Stomach (tissue), 9 donors: ENCODE results near the gene SOS1. TPM values are rescaled to one million over a fixed set of nuclear protein-coding genes. Genes with fewer than 3 reads are reported as not detected.

Source experiments
- DNase-seq, 2 donors: peaks; one replicate each; pipeline versions ENCODE4 v3.0.0 to v3.0.0-alpha.2; 2013 to 2019
- H3K27ac ChIP-seq, 5 donors: fragments of 200-600 bp in 4 of 5; sonication (generic) in 4 of 5; one replicate each; pipeline ENCODE4 v1.5.1; 2013 to 2019; ENCODE audit warnings: mild to moderate bottlenecking in 1 of 5, moderate library complexity in 1 of 5
- H3K27me3 ChIP-seq, 3 donors: fragments of 200-600 bp; sonication (generic); one replicate each; pipeline ENCODE4 v1.5.1; 2017 to 2019; ENCODE audit warnings: mixed run types in 1 of 3
- H3K36me3 ChIP-seq, 4 donors: fragments of 200-600 bp; sonication (generic); 1 replicate in 3 of 4; 2 replicates in 1 of 4; pipeline ENCODE4 v1.5.1; 2016 to 2019
- H3K4me1 ChIP-seq, 4 donors: fragments of 200-600 bp; sonication (generic); one replicate each; pipeline ENCODE4 v1.5.1; 2016 to 2019
- H3K4me3 ChIP-seq, 4 donors: fragments of 200-600 bp; sonication (generic) in 3 of 4; one replicate each; pipeline ENCODE4 v1.5.1; 2016 to 2019; ENCODE audit warnings: mild to moderate bottlenecking in 1 of 4
- H3K9me3 ChIP-seq, 4 donors: fragments of 200-600 bp; sonication (generic); one replicate each; pipeline ENCODE4 v1.5.1; 2016 to 2019
- EP300 ChIP-seq: sonication (generic); formaldehyde crosslinking; IDR thresholded peaks from one replicate; pipeline ENCODE4 v1.6.1; 2017; ENCODE audit warnings: antibody characterized with exemption
- POLR2A ChIP-seq, 4 donors: fragments of 450-650 bp; IDR thresholded peaks; one replicate each; pipeline ENCODE4 v1.6.1; 2016; ENCODE audit warnings: antibody characterized with exemption in 4 of 4, control low read depth in 2 of 4, mild to moderate bottlenecking in 1 of 4, moderate library complexity in 1 of 4
- POLR2AphosphoS5 ChIP-seq, 3 donors: sonication (generic); formaldehyde crosslinking; IDR thresholded peaks; one replicate each; pipeline ENCODE4 v1.6.1; 2016; ENCODE audit warnings: antibody characterized with exemption in 3 of 3
- WGBS, 5 donors: extraction: QIAGEN DNeasy Blood & Tissue Kit in 3 of 5; methylation state at CpG; one replicate each; pipeline versions ENCODE4 v1.1.5 to v1.1.7; 2013 to 2018; 5-methylcytosine and 5-hydroxymethylcytosine counted together
- intact Hi-C: fragments of 100-400 bp; cut with DNase I; formaldehyde crosslinking; loops from one replicate; pipeline ENCODE4 v1.15.1; 2023; ENCODE audit warnings: low total_unique reads
- polyA plus RNA-seq, 3 donors: library from polyadenylated mRNA; stranded (reverse); fragments of 200-250 nt; gene quantifications; one replicate each; pipeline ENCODE4 v1.2.3, GENCODE V29; 2013
- total RNA-seq, 5 donors: library from RNA; depleted of rRNA; stranded (reverse); fragments of >200 nt; gene quantifications; one replicate each; pipeline versions ENCODE4 v1.1.0 to v1.2.3, GENCODE V29; 2014 to 2016
- TF ChIP-seq, protein P1 (sequence below), 7 experiments: fragments of 450-650 bp in 4 of 7; fragments of 200-600 bp in 3 of 7; sonication (generic) in 3 of 7; IDR thresholded peaks; one replicate each; pipeline ENCODE4 v1.5.1; 2016 to 2019; ENCODE audit warnings: antibody characterized with exemption in 7 of 7, control low read depth in 2 of 7, mild to moderate bottlenecking in 1 of 7
- donor health status: healthy with polysubstance abuse.
- donor health status: Bipolar disorder and iron deficiency.
- donor health status: healthy.

SOS1 gene
- total and polyA plus RNA-seq, 8 donors, result 4.5 to 46.4 (median 19.2) TPM

DNA sequence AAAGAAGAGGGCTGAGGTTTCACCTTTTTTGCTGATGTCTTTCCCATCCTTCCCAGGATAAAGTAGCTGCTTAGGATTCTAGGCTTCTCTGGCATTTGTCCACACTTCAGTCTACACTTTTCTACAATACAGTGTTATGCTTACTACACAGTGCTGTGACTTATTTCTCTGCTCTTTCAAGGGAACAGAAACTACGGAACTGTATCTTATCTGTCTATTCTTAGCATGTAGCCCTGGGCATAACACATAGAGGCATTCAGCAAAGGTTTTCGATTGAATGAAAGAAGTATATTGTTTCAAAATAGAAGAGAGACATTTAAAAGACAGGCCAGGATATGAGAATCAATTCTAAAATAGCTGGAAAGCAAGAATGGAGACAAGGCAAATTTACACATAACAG lies 120.3 kb downstream of the SOS1 start:
- no peaks in the 10 kb centered on the region for H3K9me3 ChIP-seq
- no peak for TF ChIP-seq EP300
- TF ChIP-seq, protein P1, sequence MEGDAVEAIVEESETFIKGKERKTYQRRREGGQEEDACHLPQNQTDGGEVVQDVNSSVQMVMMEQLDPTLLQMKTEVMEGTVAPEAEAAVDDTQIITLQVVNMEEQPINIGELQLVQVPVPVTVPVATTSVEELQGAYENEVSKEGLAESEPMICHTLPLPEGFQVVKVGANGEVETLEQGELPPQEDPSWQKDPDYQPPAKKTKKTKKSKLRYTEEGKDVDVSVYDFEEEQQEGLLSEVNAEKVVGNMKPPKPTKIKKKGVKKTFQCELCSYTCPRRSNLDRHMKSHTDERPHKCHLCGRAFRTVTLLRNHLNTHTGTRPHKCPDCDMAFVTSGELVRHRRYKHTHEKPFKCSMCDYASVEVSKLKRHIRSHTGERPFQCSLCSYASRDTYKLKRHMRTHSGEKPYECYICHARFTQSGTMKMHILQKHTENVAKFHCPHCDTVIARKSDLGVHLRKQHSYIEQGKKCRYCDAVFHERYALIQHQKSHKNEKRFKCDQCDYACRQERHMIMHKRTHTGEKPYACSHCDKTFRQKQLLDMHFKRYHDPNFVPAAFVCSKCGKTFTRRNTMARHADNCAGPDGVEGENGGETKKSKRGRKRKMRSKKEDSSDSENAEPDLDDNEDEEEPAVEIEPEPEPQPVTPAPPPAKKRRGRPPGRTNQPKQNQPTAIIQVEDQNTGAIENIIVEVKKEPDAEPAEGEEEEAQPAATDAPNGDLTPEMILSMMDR (IDR thresholded peaks at IDR 0.05), result no peak
- no peak for TF ChIP-seq POLR2AphosphoS5 (IDR thresholded peaks at IDR 0.05)
- TF ChIP-seq POLR2A (IDR thresholded peaks at IDR 0.05), result no peak
- no peak for DNase-seq
- H3K27ac ChIP-seq, result no peak overlapping the region
- H3K27me3 ChIP-seq, result no peaks in the 10 kb centered on the region
- intact Hi-C loops, result no loop called here
- H3K4me1 ChIP-seq, result no peaks in the 10 kb centered on the region
- no peak overlapping the region for H3K4me3 ChIP-seq
- WGBS, 5 donors, result 80 to 89% (median 86%) methylated on average over 2 of the region's 2 CpGs
- H3K36me3 ChIP-seq, result peaks cover 13 to 96% (median 91%) of the 10 kb centered on the region in 4 donors

DNA sequence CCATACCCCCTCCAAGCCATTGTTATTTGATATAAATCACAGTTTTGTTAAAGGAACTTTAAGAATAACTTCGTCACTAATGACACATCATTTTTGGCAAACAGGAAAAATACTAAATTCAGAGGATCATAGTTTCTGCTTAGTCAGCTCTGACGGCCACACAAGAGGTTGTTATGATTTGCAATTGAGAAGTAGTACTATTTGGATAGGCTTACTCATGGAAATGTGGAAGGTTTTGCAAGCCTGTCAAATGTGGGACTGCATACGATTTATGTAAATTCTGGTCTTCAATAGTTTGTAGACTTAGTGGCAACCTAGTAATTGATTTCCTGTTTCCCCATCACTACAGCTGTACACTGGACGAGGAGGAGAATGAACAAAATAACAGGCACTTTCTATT lies 123.1 kb downstream of the SOS1 start:
- WGBS, 5 donors, result 41 to 71% (median 54%) methylated on average over 4 of the region's 4 CpGs
- TF ChIP-seq EP300 (no peak), POLR2AphosphoS5 (IDR thresholded peaks at IDR 0.05) (peak in 1 of 3 donors; percentile 57)
- H3K4me3 ChIP-seq, result no peak overlapping the region
- no peaks in the 10 kb centered on the region for H3K9me3 ChIP-seq
- peak overlapping the region in 1 of 5 donors; percentile 25 for H3K27ac ChIP-seq
- H3K4me1 ChIP-seq, result no peaks in the 10 kb centered on the region
- intact Hi-C loops, result no loop called here
- H3K27me3 ChIP-seq, result no peaks in the 10 kb centered on the region
- peaks cover 24 to 99% (median 94%) of the 10 kb centered on the region in 4 donors for H3K36me3 ChIP-seq
- peak in 1 of 2 donors; percentile 55 for DNase-seq

DNA sequence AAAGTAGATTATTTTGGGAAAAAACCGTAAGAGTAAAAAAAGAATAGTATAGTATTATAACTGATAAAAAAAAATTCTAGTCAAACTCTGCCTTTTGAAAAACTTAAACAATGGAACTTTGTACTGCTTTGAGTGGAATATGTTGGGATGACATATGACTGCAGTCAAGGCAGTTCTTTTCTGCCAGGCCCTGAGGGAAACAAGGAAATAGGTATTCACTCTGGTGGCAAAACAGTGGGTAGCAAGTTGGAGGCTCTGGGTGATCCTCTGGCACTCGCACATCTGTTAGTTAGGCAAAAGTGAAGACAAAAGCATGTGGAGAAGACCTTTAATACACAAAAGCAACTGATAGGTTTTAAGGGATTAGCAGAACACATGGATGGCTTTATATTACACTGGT lies 129.0 kb downstream of the SOS1 start:
- no peak overlapping the region for H3K27ac ChIP-seq
- H3K4me1 ChIP-seq, result no peaks in the 10 kb centered on the region
- TF ChIP-seq, protein P1 (IDR thresholded peaks at IDR 0.05), result no peak
- TF ChIP-seq POLR2AphosphoS5 (IDR thresholded peaks at IDR 0.05) (no peak), EP300 (no peak), POLR2A (IDR thresholded peaks at IDR 0.05) (no peak)
- DNase-seq, result no peak
- H3K4me3 ChIP-seq, result no peak overlapping the region
- H3K27me3 ChIP-seq, result no peaks in the 10 kb centered on the region
- intact Hi-C loops, result no loop called here
- peaks cover 11 to 90% (median 71%) of the 10 kb centered on the region in 4 donors for H3K36me3 ChIP-seq
- 77 to 95% (median 86%) methylated on average over 2 of the region's 2 CpGs for WGBS, 5 donors
- H3K9me3 ChIP-seq, result no peaks in the 10 kb centered on the region

DNA sequence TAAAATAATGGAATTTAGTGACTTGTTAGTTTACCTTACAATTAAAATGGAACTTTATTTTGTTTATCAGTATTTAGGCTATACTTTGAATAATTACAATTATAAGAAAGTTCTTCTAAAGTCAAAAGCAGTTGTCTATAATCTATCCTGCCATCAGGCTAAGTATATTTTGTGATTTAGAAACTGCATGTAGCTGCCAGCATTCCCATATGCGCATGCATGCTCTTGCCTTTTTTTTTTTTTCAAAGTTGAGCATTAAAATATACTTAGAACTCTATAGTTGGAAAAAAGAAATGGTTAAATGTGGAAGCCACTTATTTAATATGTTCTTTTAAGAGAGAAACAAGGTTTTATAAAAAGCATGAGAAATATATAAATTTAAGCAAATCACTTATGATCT lies 132.1 kb downstream of the SOS1 start:
- no peaks in the 10 kb centered on the region for H3K27me3 ChIP-seq
- no peak overlapping the region for H3K4me3 ChIP-seq
- 95 to 100% (median 97%) methylated on average over 1 of the region's 1 CpG for WGBS, 5 donors
- H3K9me3 ChIP-seq, result no peaks in the 10 kb centered on the region
- no peaks in the 10 kb centered on the region for H3K4me1 ChIP-seq
- peaks cover 16 to 90% (median 72%) of the 10 kb centered on the region in 4 donors for H3K36me3 ChIP-seq
- no peak for TF ChIP-seq POLR2A (IDR thresholded peaks at IDR 0.05)
- TF ChIP-seq, protein P1 (IDR thresholded peaks at IDR 0.05), result no peak
- no peak for TF ChIP-seq EP300
- TF ChIP-seq POLR2AphosphoS5 (IDR thresholded peaks at IDR 0.05), result no peak
- no peak overlapping the region for H3K27ac ChIP-seq
- DNase-seq, result no peak
- intact Hi-C loops, result no loop called here

DNA sequence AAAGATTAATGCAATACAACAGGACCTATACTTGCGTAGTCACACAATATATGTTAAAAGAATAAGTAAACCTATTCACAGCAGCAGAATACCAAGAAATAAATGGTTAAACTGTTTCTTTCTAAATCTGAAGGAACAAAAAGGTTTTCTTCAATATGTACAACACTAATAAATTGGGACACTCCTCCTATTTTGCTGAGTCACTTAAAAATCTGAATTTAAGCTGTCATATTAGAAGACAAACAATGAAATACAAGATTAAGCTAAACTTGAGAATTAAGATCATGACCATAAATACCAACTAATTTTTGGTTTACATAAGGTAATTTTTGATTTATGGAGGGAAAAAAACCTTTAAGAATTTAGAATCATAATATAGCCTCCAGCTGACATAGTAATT lies 138.4 kb downstream of the SOS1 start:
- Histone ChIP-seq H3K36me3 (peaks cover 10 to 50% (median 44%) of the 10 kb centered on the region in 4 donors), H3K4me1 (no peaks in the 10 kb centered on the region), H3K27me3 (no peaks in the 10 kb centered on the region), H3K27ac (no peak overlapping the region), H3K4me3 (no peak overlapping the region), H3K9me3 (no peaks in the 10 kb centered on the region)
- 93 to 98% (median 97%) methylated on average over 1 of the region's 1 CpG for WGBS, 5 donors
- intact Hi-C loops, result no loop called here
- TF ChIP-seq, protein P1 (IDR thresholded peaks at IDR 0.05), result no peak
- TF ChIP-seq EP300 (no peak), POLR2A (IDR thresholded peaks at IDR 0.05) (no peak), POLR2AphosphoS5 (IDR thresholded peaks at IDR 0.05) (no peak)
- no peak for DNase-seq
